GM21381 (cell line): ENCODE data around the gene PRR14.
"Not testable (repeated sequence)": the region's sequence is repeated elsewhere in the genome, so short reads cannot be mapped to it uniquely, and the experiment has no call there.

Experiments
- ATAC-seq: cut with Tn5 transposase; IDR thresholded peaks from one replicate; pipeline ENCODE4 v1.9.1; 2021; ENCODE audit warnings: mild to moderate bottlenecking, moderate library complexity; ENCODE audit not compliant: unreplicated experiment

The PRR14 gene

GRCh38 chr16:30628628-30629540 lies 21.9 kb upstream of the PRR14 start:
- no peak for ATAC-seq

DNA sequence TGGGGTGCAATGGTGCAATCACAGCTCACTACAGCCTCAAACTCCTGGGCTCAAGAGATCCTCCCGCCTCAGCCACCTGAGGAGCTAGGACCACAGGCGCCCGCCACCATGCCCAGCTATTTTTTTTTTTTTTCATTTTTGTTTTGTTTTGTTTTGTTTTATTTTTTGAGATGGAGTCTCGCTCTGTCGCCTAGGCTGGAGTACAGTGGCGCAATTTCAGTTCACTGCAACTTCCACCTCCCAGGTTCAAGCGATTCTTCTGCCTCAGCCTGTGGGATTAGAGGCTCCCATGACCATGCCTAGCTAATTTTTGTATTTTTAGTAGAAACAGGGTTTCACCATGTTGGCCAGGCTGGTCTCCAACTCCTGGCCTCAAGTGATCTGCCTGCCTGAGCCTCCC lies 18.3 kb upstream of the PRR14 start:
- ATAC-seq: not testable (repeated sequence)

DNA sequence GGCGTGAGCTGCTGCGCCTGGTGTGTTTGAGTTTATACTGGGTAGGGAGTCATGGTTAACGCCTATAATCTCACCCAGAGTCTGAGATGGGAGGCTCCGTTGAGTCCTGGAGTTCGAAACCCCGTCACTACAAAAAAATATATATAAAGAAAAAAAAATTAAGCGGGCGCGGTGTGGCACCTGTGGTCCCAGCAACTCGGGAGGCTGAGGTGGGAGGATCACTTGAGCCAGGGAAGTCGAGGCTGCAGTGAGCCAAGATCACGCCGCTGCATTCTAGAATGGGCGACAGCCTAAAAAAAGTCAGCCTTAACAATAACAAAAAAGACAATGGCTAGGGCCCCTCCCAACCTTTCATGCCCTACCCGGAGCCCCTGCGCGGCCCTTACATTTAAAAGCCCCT lies 17.2 kb upstream of the PRR14 start:
- no peak for ATAC-seq

DNA sequence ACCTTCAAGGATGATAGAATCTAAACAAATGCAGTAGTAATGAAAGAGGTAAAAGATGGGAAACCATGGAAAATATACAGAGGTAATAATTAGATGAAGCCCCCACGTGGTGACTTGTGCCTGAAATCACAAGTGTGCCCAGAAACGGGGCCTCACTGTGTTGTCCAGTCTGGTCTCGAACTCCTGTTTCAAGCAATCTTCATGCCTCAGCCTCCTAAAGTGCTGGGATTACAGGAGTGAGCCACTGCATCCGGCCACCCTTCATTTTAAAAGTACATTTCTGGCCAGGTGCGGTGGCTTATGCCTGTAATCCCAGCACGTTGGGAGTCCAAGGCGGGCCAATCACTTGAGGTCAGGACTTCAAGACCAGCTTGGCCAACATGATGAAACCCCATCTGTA lies 14.2 kb upstream of the PRR14 start:
- no peak for ATAC-seq

DNA sequence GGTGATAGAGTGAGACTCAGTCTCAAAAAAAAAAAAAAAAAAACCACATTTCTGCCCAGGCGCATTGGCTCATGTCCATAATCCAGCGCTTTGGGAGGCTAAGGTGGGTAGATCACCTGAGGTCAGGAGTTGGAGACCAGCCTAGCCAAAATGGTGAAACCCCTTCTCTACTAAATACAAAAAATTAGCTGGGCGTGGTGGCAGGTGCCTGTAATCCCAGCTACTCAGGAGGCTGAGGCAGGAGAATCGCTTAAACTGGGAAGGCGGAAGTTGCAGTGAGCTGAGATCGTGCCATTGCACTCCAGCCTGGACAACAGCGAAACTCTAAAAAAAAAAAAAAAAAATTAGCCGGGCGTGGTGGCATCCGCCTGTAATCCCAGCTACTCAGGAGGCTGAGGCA lies 13.6 kb upstream of the PRR14 start:
- not testable (repeated sequence) for ATAC-seq

DNA sequence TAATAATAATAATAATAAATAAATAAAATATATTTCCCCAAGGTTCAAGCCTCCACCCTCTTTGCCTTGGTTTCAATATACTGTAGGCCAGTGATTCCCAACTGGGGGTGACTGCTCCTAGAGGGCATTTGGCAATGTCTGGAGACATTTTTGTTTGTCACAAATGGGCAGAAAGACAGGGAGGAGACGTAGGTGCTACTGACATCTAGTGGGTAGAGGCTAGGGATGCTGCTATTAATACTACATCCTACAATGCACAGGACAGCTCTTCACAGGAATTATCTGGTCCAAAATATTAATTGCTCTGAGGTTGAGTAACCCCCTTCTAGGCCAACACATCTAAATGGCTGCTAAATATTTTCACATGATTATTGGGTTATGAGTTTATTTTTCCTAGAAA lies 12.8 kb upstream of the PRR14 start:
- ATAC-seq: no peak

GRCh38 chr16:30641378-30641982 lies 9.3 kb upstream of the PRR14 start:
- ATAC-seq: no peak

GRCh38 chr16:30644334-30644830 lies 6.4 kb upstream of the PRR14 start:
- no peak for ATAC-seq

GRCh38 chr16:30645727-30646126 lies 5.0 kb upstream of the PRR14 start:
- ATAC-seq: no peak

DNA sequence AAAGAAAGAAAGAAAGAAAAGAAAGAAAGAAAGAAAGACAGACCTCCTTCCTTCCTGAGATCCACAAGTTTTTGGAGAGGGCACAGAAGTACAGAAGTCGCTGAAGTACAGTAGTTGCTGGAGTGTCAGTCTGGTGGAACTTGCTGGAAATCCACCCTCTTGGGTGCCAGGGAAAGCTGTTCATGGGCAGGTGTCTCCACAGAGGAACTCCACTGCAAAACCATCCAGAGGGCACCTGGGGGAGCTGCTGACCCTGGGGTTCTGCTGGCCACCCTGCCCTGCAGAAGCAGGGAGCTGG lies 3.5 kb upstream of the PRR14 start:
- ATAC-seq: no peak

DNA sequence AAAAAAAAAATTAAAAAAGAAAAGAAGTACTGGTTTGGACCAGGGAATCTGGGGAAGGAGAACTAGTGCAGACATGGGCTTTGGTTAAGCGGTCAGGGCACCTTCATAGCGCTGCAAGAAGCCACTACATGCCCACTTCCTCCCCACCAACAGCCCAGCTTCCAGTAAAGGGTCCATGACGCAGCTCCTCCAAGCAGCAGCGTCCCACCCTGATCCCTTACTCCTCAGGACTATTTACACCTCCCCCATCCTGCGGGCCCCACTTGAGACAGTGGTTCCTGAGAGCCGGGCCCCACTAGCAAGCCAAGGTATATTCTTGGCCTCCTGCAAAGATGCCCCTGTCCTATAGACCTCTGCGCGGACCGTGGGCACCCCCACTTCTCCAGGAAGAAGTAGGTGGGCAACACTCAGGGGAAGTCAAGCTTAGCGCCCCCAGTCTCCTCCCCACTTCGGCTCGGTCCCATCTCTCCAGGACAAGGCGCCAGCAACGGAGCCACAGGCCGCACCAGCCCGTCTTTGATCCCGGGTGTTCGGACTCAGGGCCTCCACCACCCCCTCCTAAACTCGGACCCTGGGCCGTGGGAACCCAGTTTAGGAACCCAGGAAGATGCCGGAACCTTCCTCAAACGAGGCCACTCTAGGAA lies 913 bp upstream of the PRR14 start:
- peak; percentile 2 for ATAC-seq

DNA sequence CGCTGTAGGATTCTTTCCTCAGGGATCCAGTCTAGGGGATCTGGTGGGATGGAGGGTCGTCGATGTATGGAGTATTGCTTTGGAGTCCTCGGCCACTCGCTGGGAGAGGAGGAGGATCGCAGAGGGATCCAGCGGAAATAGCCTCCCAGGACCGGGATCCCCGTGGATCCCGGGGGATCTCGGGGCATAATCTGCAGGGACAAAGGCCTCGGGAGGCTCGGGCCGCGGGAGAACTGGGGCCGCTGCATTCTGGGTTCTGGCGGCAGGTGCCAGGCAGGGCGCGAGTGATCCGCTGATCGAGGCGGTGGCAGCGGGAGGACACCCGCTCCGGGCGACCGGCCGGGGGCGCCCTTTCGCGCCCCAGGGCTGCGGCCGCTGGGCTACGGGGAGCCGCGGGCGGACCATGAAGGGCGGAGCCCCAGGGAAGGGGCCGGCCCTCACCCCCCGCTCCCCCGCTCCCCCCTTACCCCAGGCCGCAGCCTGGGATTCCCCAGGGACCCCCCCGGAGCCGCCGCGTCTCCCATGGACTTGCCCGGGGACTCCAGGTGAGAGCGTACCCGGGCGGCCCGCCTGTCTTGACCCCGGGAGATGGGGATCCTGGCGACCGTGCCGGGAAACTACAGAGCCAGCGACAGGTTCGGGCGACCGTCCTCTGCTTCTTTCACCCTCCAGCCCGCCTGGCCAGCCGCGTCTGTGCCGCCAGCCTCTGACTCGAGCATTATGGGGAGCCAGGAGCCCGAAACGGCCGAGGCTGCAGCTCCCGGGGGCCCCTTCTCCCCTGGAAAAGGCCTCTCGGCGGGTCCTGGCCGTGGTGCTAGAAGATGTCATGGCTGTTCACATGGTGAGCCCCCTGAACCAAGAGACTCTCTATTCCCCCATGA lies 604 bp downstream of the PRR14 start:
- peak; percentile 49 for ATAC-seq

- ATAC-seq: no peak
Observed at GRCh38 chr16:30652005-30652296, 1.2 kb downstream of the PRR14 start.

DNA sequence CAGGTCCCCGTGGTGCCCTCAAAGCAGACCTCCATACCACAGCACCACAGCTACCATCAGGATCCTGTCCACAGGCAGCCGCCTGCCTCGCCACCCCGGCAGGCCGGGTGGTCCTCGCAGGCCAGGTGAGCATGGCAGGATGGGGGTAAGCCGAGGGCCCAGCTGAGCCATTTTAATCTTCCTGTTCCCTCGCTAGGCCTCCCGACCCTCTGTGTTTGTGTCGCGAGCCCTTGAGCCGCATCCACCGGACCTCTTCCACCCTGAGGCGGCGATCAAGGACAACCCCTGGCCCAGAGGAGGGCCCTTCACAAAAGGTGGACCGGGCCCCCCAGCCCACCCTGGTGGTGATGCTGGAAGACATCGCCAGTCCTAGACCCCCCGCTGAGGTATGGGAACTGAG lies 2.0 kb downstream of the PRR14 start:
- no peak for ATAC-seq

- no peak for ATAC-seq
Observed at GRCh38 chr16:30654856-30655255, 4.1 kb downstream of the PRR14 start.

DNA sequence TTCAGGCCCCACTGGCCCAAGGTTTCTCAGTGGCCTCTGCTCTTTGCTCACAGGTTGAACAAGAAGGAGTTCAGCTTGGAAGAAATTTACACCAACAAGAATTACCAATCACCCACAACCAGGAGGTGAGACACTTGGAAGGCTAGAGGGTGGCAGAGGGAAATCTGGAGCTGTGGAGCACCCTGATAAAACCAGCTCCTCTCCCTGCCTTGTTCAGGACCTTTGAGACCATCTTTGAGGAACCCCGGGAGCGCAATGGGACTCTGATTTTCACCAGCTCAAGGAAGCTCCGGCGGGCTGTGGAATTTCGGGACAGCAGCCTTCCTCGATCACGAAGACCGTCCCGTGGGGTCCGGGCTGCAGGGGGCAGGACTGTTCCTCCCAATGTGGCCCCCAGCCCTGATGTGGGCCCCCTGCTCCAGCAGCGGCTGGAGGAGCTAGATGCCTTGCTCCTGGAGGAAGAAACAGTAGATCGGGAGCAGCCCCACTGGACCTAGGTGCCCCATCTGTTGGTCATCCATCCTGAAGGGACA lies 5.1 kb downstream of the PRR14 start:
- no peak for ATAC-seq

- no peak for ATAC-seq
Observed at GRCh38 chr16:30656388-30656787, 5.6 kb downstream of the PRR14 start.

DNA sequence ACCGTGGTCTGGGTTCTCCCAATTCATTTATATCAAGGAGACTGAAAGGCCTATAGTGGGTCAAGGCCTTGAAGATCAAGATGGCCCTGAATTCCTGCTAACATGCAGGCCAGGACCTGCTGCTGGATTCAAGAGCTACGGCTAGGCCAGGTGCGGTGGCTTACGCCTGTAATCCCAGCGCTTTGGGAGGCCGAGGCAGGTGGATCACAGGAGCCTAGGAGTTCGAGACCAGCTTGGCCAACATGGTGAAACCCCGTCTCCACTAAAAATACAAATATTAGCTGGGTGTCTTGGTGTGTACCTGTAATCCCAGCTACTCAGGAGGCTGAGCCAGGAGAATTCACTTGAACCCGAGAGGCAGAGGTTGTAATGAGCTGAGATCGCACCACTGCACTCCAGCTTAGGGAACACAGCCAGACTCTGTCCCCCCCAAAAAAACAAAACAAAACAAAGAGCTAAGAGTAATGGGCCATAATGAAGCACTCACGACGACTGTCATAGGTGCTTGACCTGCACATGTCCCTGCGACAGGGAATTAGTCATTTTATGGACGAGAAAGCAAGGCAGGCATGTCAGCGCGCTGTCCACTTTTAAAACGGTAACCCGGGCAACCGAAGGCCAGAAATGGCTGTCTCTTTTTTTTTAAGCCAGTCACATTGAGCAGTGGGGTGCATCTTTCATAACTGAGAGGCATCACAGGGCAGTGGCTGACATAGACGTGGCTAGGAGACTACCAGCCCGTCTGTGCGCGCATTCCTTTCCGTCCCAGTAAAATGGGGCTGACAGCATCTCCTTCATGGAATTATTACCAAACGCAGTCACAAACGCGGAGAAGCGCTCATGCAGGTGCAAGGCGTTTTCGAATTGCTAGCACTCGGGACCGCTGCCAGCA lies 6.5 kb downstream of the PRR14 start:
- no peak for ATAC-seq

GRCh38 chr16:30657866-30658730 lies 7.3 kb downstream of the PRR14 start, which contains the start of gene FBRS:
Gene FBRS (plus strand): TSS chr16:30658431. CDS start chr16:30659519, 1,088 bp downstream.
- peak; percentile 64 for ATAC-seq
